Dedifferentiated amniotic fluid mesenchymal stem cell (primary cell): Measurements from ENCODE around the gene SOBP.

ENCODE experiments used
- DNase-seq: peaks from one replicate; pipeline ENCODE4 v3.0.0-alpha.2; 2016; ENCODE audit errors: extremely low spot score

The SOBP gene

GRCh38 chr6:107637316-107638315 is 147.7 kb downstream of the SOBP start:
- no peak for DNase-seq

- DNase-seq, result no peak
Observed at GRCh38 chr6:107638493-107638892, 148.6 kb downstream of the SOBP start.

DNA sequence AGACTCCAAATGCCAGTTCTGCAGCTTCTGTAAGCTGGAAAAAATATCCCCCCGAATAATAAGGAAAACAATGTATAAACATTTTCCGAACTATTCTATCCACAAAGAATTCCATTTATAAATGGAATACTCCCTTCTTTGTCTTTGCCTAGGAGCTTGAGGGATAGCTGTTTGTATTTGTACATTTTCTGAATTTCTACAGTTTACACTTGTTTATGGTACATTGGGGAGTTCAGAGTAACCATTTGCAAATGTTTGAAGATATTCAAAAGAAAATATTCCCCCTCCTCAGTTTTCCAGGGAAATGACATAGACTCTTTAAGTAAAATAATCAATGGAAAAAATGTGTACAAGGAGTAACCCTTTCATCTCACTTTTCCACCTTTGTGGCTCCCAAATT is 149.6 kb downstream of the SOBP start:
- DNase-seq, result no peak

DNA sequence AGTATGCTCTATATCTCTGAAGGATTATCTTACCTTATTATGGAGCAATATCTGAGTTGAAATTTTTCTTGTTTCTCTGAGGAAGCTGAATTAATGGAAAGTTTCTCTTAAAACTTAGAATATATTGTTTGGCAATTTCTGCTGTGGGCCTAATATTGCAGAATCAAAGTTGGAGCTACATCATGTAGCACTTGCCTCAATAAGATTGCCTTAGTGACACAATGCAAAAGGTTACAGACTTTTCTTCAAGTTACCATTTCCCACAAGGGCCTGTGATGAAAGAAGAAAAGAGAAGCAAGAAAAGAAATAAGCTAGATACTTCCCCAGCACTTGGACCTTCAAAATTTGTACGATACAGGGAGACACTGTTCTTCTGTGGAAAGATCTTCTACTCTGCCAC is 151.2 kb downstream of the SOBP start:
- DNase-seq, result no peak

- DNase-seq, result no peak
Observed at GRCh38 chr6:107641500-107641941, 151.6 kb downstream of the SOBP start.

- no peak for DNase-seq
Observed at GRCh38 chr6:107642095-107642860, 152.4 kb downstream of the SOBP start.

GRCh38 chr6:107642861-107643328 is 153.0 kb downstream of the SOBP start:
- no peak for DNase-seq

GRCh38 chr6:107644513-107644912 is 154.6 kb downstream of the SOBP start:
- no peak for DNase-seq

GRCh38 chr6:107645740-107646139 is 155.8 kb downstream of the SOBP start:
- no peak for DNase-seq

- DNase-seq, result no peak
Observed at GRCh38 chr6:107646176-107646575, 156.3 kb downstream of the SOBP start.

- no peak for DNase-seq
Observed at GRCh38 chr6:107646776-107647438, 157.0 kb downstream of the SOBP start.

DNA sequence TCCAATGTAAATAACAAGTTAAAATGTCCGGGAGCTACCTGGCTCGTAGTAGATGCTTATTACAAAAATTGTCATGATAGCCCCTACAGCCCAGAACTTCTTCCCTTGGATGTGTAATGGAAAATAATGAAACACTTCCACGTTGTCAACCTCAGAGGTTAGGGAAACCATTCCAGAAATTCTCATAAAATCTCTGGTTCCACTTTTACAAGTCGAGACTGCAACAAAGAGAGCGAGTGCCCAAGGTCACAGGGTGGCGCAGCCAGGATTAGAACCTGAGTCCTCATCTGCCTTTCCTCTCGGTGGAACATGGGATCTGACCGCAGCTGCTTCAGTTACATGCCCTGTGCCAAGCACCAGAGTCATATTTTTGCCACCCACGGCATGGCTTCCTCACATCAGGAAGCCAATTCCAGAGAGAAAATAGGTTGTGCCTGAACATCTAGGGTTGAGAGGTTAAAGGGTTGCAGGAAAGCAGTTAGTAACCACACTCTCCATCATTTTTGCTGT is 157.6 kb downstream of the SOBP start:
- DNase-seq, result no peak

DNA sequence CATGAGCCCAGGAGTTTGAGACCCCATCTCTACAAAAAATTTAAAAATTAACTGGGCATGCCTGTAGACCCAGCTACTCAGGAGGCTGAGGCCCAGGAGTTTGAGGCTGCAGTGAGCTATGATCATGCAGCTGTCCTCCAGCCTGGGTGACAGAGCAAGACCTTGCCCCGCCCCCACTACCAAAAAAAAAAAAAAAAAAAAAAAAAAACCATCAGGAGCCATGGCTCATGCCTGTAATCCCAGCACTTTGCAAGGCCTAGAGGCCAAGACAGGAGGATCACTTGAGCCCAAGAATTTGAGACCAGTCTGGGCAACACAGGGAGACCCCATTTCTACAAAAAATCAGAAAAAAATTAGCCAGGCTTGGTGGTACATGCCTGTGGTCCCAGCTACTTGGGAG is 159.1 kb downstream of the SOBP start:
- no peak for DNase-seq

GRCh38 chr6:107652526-107653182 is 162.7 kb downstream of the SOBP start:
- DNase-seq, result no peak

DNA sequence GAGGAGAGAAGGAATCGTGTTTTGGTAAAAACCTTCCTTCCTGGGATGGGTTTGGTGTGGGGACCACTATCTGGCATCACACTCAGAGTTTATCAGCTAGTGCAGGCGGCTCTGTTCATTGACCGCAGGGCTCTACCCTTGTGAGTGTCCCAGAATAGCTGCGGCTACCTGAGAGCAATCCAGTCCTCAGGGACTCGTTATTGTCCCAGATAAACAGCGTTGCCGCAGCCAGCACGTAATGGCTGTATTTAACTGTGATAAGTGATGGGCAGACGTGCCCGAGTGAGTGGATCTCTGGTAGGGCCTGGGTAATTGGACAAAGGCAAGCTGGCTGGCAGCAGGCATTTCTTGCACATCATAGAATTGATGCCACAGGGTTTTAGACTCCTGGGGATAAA is 163.3 kb downstream of the SOBP start:
- no peak for DNase-seq

DNA sequence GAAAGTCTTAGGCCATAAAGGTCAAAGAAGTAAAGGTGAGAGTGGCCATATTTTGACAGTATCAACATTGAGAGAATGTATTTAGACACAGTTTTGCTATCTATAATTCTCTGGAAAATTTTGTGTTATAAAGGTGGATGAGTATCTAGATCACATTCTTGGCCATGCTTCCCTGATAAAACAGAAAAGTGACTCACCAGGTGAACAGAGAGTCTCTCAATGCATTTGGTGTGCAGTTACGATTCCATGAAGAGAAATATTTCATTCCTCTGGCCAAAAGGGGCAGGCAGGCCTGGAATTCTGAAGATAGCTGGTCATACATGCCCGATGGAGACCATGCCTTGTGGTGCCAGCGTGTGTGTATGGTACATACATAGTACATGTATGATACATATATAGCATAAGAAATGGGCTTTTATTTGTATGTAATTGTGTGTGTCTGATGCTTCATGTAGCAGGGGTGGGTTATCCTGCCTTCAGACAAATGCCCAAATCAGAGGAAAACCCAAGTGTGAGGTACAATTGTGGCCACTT is 164.0 kb downstream of the SOBP start:
- no peak for DNase-seq

GRCh38 chr6:107654764-107655163 is 164.8 kb downstream of the SOBP start:
- no peak for DNase-seq

DNA sequence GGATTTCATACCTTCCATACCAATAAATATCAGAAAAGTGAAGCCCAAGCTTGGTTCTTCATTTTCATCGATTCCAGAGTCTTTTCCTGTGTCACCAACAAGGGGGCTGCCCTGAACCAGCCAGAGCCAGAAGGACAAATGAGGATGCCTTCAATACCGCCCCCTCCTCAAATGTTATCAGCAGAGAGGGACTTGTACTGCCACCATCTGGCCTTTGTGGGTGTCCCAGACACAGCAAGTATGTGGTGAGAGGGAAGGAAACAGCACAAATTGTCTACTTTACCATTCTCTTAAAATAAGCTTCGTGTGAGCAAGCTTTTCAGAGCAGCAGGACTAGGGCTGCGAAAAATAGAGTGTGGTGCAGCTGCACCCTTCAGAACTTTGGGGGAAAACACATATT is 165.3 kb downstream of the SOBP start:
- DNase-seq, result no peak

- no peak for DNase-seq
Observed at GRCh38 chr6:107655864-107656263, 165.9 kb downstream of the SOBP start.

GRCh38 chr6:107656401-107656800 is 166.5 kb downstream of the SOBP start:
- DNase-seq, result no peak

DNA sequence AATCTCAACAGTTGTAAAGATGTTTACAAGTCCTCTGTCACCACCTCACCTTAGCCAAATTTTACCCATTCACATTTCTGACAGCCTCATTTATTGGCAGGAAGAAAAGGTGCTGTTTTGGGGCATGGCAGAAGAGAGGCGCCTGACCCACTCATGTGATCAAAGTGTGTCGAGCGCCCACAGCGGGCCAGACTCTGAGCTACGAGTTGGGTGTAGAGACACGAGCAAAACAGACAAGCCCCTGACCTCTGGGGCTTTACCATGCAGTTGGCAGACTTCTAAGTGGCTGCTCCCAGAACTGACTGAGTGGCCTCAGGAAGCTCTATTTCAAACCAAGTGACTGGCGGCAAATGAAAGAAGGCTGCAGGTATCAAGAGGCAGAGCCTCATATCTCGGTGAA is 167.0 kb downstream of the SOBP start:
- DNase-seq, result no peak
